LHCN-M2 (cell line): ENCODE measurements around the gene DIPK1B. TPM values are rescaled to one million over a fixed set of nuclear protein-coding genes. Genes with fewer than 3 reads are reported as not detected.
"Not testable (repeated sequence)": the region's sequence is repeated elsewhere in the genome, so short reads cannot be mapped to it uniquely, and the experiment has no call there.

Experiments used
- DNase-seq: peaks from one replicate; pipeline ENCODE4 v3.0.0-alpha.2; 2012; ENCODE audit warnings: low read depth
- total RNA-seq: library from RNA; depleted of rRNA; stranded (reverse); fragments of >200 nt; gene quantifications from 2 replicates; pipeline ENCODE4 v1.2.3, GENCODE V29; 2014

DIPK1B gene
- total RNA-seq, 1 experiment from 2014 or later = not detected

- no peak for DNase-seq
Measured at GRCh38 chr9:136753371-136754058, 41.1 kb downstream of the DIPK1B start.

GRCh38 chr9:136754059-136754572, 41.7 kb downstream of the DIPK1B start:
- no peak for DNase-seq

GRCh38 chr9:136754626-136755301, 42.4 kb downstream of the DIPK1B start:
- no peak for DNase-seq

GRCh38 chr9:136755302-136756133, 43.1 kb downstream of the DIPK1B start:
- not testable (repeated sequence) for DNase-seq

- DNase-seq = no peak
Measured at GRCh38 chr9:136756134-136756438, 43.7 kb downstream of the DIPK1B start.

GRCh38 chr9:136756836-136757235, 44.5 kb downstream of the DIPK1B start:
- no peak for DNase-seq

GRCh38 chr9:136757328-136757727, 45.0 kb downstream of the DIPK1B start:
- DNase-seq = no peak

- no peak for DNase-seq
Measured at GRCh38 chr9:136757751-136758140, 45.4 kb downstream of the DIPK1B start.

- DNase-seq = no peak
Measured at GRCh38 chr9:136759001-136759400, 46.6 kb downstream of the DIPK1B start.

GRCh38 chr9:136759436-136760325, 47.3 kb downstream of the DIPK1B start:
- DNase-seq = no peak

GRCh38 chr9:136760424-136760823, 48.1 kb downstream of the DIPK1B start:
- DNase-seq = no peak

- DNase-seq = peak; percentile 53
Measured at GRCh38 chr9:136760834-136761544, 48.6 kb downstream of the DIPK1B start.

- DNase-seq = no peak
Measured at GRCh38 chr9:136761545-136761981, 49.2 kb downstream of the DIPK1B start.

- no peak for DNase-seq
Measured at GRCh38 chr9:136762221-136762691, 49.9 kb downstream of the DIPK1B start.

- DNase-seq = no peak
Measured at GRCh38 chr9:136762915-136763648, 50.7 kb downstream of the DIPK1B start.

- no peak for DNase-seq
Measured at GRCh38 chr9:136763649-136764035, 51.3 kb downstream of the DIPK1B start.

- DNase-seq = no peak
Measured at GRCh38 chr9:136764301-136764891, 52.0 kb downstream of the DIPK1B start, which contains the start of gene LCN15. Gene LCN15 (minus strand): TSS chr9:136764518. CDS start chr9:136764488, 30 bp downstream.

GRCh38 chr9:136765041-136765440, 52.7 kb downstream of the DIPK1B start:
- DNase-seq = no peak

GRCh38 chr9:136765745-136766409, 53.5 kb downstream of the DIPK1B start:
- not testable (repeated sequence) for DNase-seq
